KMS-11 (cell line): ENCODE results near the gene PCF11.
A peak's percentile ranks its signal among the peaks of the same experiment; 100 is the strongest.

Experiments used
- H2AFZ ChIP-seq: fragments of 200-600 bp; sonication (generic); 2 replicates; pipeline ENCODE4 v1.6.1; 2016; ENCODE audit warnings: antibody characterized with exemption, mixed run types, low read depth
- H3K27ac ChIP-seq: fragments of 200-600 bp; sonication (generic); 2 replicates; pipeline ENCODE4 v1.6.1; 2016; ENCODE audit warnings: mild to moderate bottlenecking, mixed run types
- H3K27me3 ChIP-seq: fragments of 200-600 bp; sonication (generic); 2 replicates; pipeline ENCODE4 v1.6.1; 2017; ENCODE audit warnings: mild to moderate bottlenecking, low read depth, mixed run types, moderate library complexity; ENCODE audit not compliant: insufficient read depth
- H3K36me3 ChIP-seq: fragments of 200-600 bp; sonication (generic); 2 replicates; pipeline ENCODE4 v1.6.1; 2017; ENCODE audit warnings: mild to moderate bottlenecking, mixed run types; ENCODE audit not compliant: insufficient read depth
- H3K4me1 ChIP-seq: fragments of 200-600 bp; sonication (generic); 2 replicates; pipeline ENCODE4 v1.6.1; 2016; ENCODE audit warnings: mild to moderate bottlenecking, low read depth, mixed run types; ENCODE audit not compliant: poor library complexity, severe bottlenecking
- H3K4me2 ChIP-seq: fragments of 200-600 bp; sonication (generic); 2 replicates; pipeline ENCODE4 v1.7.0; 2016; ENCODE audit warnings: mild to moderate bottlenecking, mixed run types
- H3K4me3 ChIP-seq: fragments of 200-600 bp; sonication (generic); IDR thresholded peaks from 2 replicates; pipeline ENCODE4 v1.6.1; 2017; ENCODE audit warnings: low read depth, low read length, mixed read lengths; ENCODE audit not compliant: insufficient read depth
- H3K79me2 ChIP-seq: fragments of 200-600 bp; sonication (generic); 2 replicates; pipeline ENCODE4 v1.6.1; 2016; ENCODE audit warnings: low read depth, mixed run types; ENCODE audit not compliant: insufficient read depth
- H3K9ac ChIP-seq: fragments of 200-600 bp; sonication (generic); 2 replicates; pipeline ENCODE4 v1.6.1; 2016; ENCODE audit warnings: mild to moderate bottlenecking, mixed run types
- H4K20me1 ChIP-seq: fragments of 200-600 bp; sonication (generic); 2 replicates; pipeline ENCODE4 v1.6.1; 2016; ENCODE audit warnings: mild to moderate bottlenecking, mixed run types; ENCODE audit not compliant: insufficient read depth
- TF ChIP-seq, protein P1 (sequence below): fragments of 200-600 bp; sonication (generic); conservative IDR thresholded peaks from 2 replicates; pipeline ENCODE4 v1.6.1; 2017; ENCODE audit warnings: low read depth, mild to moderate bottlenecking, antibody characterized with exemption, low read length, moderate library complexity, mixed read lengths

Gene PCF11

DNA sequence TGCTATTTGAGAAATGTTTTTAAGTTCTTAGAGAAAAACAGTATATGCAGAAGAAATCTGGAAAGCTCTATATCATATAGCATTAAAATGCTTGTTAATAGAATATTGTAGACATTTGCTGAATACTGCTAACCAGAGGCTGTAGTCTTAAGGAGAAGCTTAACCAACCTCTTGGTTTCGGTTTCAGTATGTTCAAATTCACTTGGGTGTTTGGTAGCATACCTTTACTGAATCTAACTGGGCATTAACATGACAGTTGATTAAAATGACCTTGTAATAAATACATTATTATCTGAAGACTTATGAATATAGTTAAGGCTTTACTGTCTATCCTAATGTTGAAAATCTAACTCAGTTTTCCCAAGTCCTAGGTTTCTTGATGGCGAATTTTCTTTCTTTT lies 5.4 kb downstream of the PCF11 start:
- H3K4me1 ChIP-seq = peaks cover 58% of the 10 kb centered on the region
- peak overlapping the region; percentile 98 for H3K4me2 ChIP-seq
- no peak overlapping the region for H3K9ac ChIP-seq
- H3K27me3 ChIP-seq = no peaks in the 10 kb centered on the region
- peak overlapping the region; percentile 29 for H3K27ac ChIP-seq
- TF ChIP-seq, protein P1, sequence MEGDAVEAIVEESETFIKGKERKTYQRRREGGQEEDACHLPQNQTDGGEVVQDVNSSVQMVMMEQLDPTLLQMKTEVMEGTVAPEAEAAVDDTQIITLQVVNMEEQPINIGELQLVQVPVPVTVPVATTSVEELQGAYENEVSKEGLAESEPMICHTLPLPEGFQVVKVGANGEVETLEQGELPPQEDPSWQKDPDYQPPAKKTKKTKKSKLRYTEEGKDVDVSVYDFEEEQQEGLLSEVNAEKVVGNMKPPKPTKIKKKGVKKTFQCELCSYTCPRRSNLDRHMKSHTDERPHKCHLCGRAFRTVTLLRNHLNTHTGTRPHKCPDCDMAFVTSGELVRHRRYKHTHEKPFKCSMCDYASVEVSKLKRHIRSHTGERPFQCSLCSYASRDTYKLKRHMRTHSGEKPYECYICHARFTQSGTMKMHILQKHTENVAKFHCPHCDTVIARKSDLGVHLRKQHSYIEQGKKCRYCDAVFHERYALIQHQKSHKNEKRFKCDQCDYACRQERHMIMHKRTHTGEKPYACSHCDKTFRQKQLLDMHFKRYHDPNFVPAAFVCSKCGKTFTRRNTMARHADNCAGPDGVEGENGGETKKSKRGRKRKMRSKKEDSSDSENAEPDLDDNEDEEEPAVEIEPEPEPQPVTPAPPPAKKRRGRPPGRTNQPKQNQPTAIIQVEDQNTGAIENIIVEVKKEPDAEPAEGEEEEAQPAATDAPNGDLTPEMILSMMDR = no peak
- peaks cover 96% of the 10 kb centered on the region for H3K79me2 ChIP-seq
- H3K36me3 ChIP-seq = peaks cover 16% of the 10 kb centered on the region; the same call in 1 of the 2 replicates
- H2AFZ ChIP-seq = no peak overlapping the region
- H3K4me3 ChIP-seq = no peak overlapping the region
- H4K20me1 ChIP-seq = peaks cover 47% of the 10 kb centered on the region

DNA sequence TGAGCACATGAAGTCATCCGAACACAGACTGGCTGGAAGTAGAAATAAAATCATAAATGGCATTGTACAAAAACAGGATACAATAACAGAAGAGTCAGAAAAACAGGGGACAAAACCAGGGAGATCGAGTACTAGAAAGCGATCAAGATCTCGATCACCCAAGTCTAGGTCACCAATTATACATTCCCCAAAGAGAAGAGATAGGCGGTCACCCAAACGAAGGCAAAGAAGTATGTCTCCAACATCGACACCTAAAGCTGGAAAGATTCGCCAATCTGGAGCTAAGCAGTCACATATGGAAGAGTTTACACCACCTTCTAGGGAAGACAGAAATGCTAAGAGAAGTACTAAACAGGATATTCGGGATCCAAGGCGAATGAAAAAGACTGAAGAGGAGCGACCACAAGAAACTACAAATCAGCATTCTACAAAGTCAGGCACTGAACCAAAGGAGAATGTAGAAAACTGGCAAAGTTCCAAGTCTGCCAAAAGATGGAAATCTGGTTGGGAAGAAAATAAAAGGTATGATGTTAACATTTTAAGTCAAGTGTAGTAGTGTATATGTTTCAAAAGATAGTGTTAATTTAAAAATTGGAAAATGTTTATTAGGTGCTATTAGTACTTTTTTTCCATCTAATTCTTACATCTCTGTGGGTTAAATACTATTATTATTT lies 9.4 kb downstream of the PCF11 start:
- H3K4me2 ChIP-seq = no peak overlapping the region

DNA sequence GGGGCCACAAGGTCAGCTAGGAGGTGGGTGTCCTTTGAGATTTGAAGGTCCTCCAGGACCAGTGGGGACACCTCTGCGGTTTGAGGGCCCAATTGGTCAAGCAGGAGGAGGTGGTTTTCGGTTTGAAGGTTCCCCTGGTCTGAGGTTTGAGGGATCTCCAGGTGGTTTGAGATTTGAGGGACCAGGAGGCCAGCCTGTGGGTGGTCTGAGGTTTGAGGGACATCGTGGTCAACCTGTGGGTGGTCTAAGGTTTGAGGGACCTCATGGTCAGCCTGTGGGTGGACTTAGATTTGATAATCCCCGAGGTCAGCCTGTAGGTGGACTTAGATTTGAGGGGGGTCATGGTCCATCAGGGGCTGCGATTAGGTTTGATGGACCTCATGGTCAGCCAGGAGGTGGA lies 11.8 kb downstream of the PCF11 start:
- TF ChIP-seq, protein P1 = no peak
- Histone ChIP-seq H3K36me3 (peaks cover 18% of the 10 kb centered on the region; the same call in 1 of the 2 replicates), H3K79me2 (peaks cover 96% of the 10 kb centered on the region), H3K9ac (no peak overlapping the region), H3K27me3 (no peaks in the 10 kb centered on the region), H3K4me2 (no peak overlapping the region), H3K4me1 (peaks cover 69% of the 10 kb centered on the region), H4K20me1 (peaks cover 4% of the 10 kb centered on the region; the same call in 1 of the 2 replicates), H2AFZ (no peak overlapping the region), H3K4me3 (no peak overlapping the region), H3K27ac (no peak overlapping the region)

More for the DNA sequence above, 9.4 kb downstream of the PCF11 start:
- TF ChIP-seq, protein P1 = no peak
- Histone ChIP-seq H2AFZ (no peak overlapping the region), H3K36me3 (peaks cover 17% of the 10 kb centered on the region; the same call in 1 of the 2 replicates), H3K27ac (no peak overlapping the region), H3K27me3 (no peaks in the 10 kb centered on the region), H3K9ac (no peak overlapping the region), H3K4me3 (no peak overlapping the region), H3K79me2 (peaks cover 96% of the 10 kb centered on the region), H3K4me1 (peaks cover 66% of the 10 kb centered on the region), H4K20me1 (peaks cover 16% of the 10 kb centered on the region)

DNA sequence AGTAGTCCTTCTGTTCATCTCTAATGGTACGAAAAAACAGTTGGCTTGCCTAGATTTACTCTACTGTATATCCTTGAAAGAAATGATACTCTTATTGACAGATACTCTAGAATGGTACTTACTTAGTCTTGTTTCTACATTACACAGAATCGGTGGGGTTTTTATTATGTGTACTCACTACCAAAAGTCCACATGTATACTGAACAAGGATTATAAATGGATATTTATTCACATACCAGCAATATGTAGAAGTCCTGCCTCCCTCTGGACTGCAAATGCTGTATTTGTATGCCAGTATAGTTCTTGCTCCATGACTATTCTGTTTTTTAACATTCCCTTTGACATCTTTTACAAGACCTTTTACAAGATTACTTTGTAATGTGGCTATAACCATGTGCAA lies 13.9 kb downstream of the PCF11 start:
- TF ChIP-seq, protein P1 = no peak
- H3K27me3 ChIP-seq = no peaks in the 10 kb centered on the region
- H3K79me2 ChIP-seq = peaks cover 98% of the 10 kb centered on the region
- peaks cover 76% of the 10 kb centered on the region for H3K4me1 ChIP-seq
- no peak overlapping the region for H3K4me3 ChIP-seq
- H3K9ac ChIP-seq = no peak overlapping the region
- H4K20me1 ChIP-seq = peaks cover 15% of the 10 kb centered on the region; the same call in 1 of the 2 replicates
- peaks cover 13% of the 10 kb centered on the region; the same call in 1 of the 2 replicates for H3K36me3 ChIP-seq
- H2AFZ ChIP-seq = no peak overlapping the region
- peak overlapping the region; percentile 3; the same call in 1 of the 2 replicates for H3K4me2 ChIP-seq
- H3K27ac ChIP-seq = no peak overlapping the region
